Neural progenitor cell (in vitro differentiated cells): Measurements from ENCODE around the gene LAMP1. TPM values are rescaled to one million over a fixed set of nuclear protein-coding genes. Genes with fewer than 3 reads are reported as not detected.
A peak's percentile ranks its signal among the peaks of the same experiment; 100 is the strongest.

Source experiments
- DNase-seq: peaks from one replicate; pipeline ENCODE4 v3.0.0-alpha.2; 2016; ENCODE audit warnings: low spot score
- H2AFZ ChIP-seq: fragments of 200-600 bp; sonication (generic); replicated peaks from 2 replicates; pipeline ENCODE4 v1.6.1; 2016; ENCODE audit warnings: antibody characterized with exemption
- H3F3A ChIP-seq: fragments of 200-600 bp; sonication (generic); 2 replicates; pipeline ENCODE4 v1.6.1; 2016; ENCODE audit warnings: antibody characterized with exemption, low read depth
- H3K27ac ChIP-seq: fragments of 200-600 bp; sonication (generic); 2 replicates; pipeline ENCODE4 v1.5.1; 2016; ENCODE audit warnings: mild to moderate bottlenecking
- H3K27me3 ChIP-seq: fragments of 200-600 bp; sonication (generic); 2 replicates; pipeline ENCODE4 v1.6.1; 2016; ENCODE audit warnings: mild to moderate bottlenecking, moderate library complexity
- H3K36me3 ChIP-seq: fragments of 200-600 bp; sonication (generic); 2 replicates; pipeline ENCODE4 v1.5.1; 2016
- H3K4me1 ChIP-seq: fragments of 200-600 bp; sonication (generic); 2 replicates; pipeline ENCODE4 v1.6.1; 2016; ENCODE audit warnings: mixed run types
- H3K4me2 ChIP-seq: fragments of 200-600 bp; sonication (generic); 2 replicates; pipeline ENCODE4 v1.6.1; 2016
- H3K4me3 ChIP-seq: fragments of 200-600 bp; sonication (generic); 2 replicates; pipeline ENCODE4 v1.5.1; 2016
- H3K79me2 ChIP-seq: fragments of 200-600 bp; sonication (generic); 2 replicates; pipeline ENCODE4 v1.6.1; 2016; ENCODE audit warnings: low read depth
- H3K9ac ChIP-seq: fragments of 200-600 bp; sonication (generic); 2 replicates; pipeline ENCODE4 v1.6.1; 2016
- H3K9me3 ChIP-seq: fragments of 200-600 bp; sonication (generic); 2 replicates; pipeline ENCODE4 v1.5.1; 2016; ENCODE audit warnings: low read depth
- H4K20me1 ChIP-seq: fragments of 200-600 bp; sonication (generic); 2 replicates; pipeline ENCODE4 v1.6.1; 2016; ENCODE audit warnings: low read depth
- H3K27ac Mint-ChIP-seq: 3 replicates; pipeline ENCODE4 v1.8.0; 2021; ENCODE audit warnings: mixed read lengths
- H3K27me3 Mint-ChIP-seq: 2 replicates; pipeline ENCODE4 v1.8.0; 2022; ENCODE audit warnings: low read depth, mild to moderate bottlenecking, inconsistent platforms, moderate library complexity, mixed read lengths; ENCODE audit not compliant: insufficient read depth
- H3K36me3 Mint-ChIP-seq: 3 replicates; pipeline ENCODE4 v1.8.0; 2021; ENCODE audit warnings: mixed read lengths
- H3K4me1 Mint-ChIP-seq: 3 replicates; pipeline ENCODE4 v1.8.0; 2021; ENCODE audit warnings: mixed read lengths
- H3K4me3 Mint-ChIP-seq: 3 replicates; pipeline ENCODE4 v1.8.0; 2021; ENCODE audit warnings: mild to moderate bottlenecking, moderate library complexity, mixed read lengths
- H3K9me3 Mint-ChIP-seq: 3 replicates; pipeline ENCODE4 v1.8.0; 2020; ENCODE audit warnings: mixed read lengths
- EZH2 ChIP-seq: fragments of 200-600 bp; sonication (generic); IDR thresholded peaks from 2 replicates; pipeline ENCODE4 v1.6.1; 2017; ENCODE audit warnings: antibody characterized with exemption, mild to moderate bottlenecking, moderate library complexity
- EZH2phosphoT487 ChIP-seq: fragments of 200-600 bp; sonication (generic); IDR thresholded peaks from 2 replicates; pipeline ENCODE4 v1.6.1; 2017; ENCODE audit warnings: antibody characterized with exemption
- total RNA-seq: library from RNA; depleted of rRNA; stranded (reverse); fragments of >200 nt; gene quantifications from 2 replicates; pipeline ENCODE4 v1.2.3, GENCODE V29; 2015; ENCODE audit warnings: low replicate concordance
- TF ChIP-seq, protein P1 (sequence below): fragments of 200-600 bp; sonication (generic); IDR thresholded peaks from 2 replicates; pipeline ENCODE4 v1.5.1; 2017; ENCODE audit warnings: antibody characterized with exemption, mild to moderate bottlenecking

Gene LAMP1
- total RNA-seq, 1 donor from 2014 or later: 49.7 TPM

DNA sequence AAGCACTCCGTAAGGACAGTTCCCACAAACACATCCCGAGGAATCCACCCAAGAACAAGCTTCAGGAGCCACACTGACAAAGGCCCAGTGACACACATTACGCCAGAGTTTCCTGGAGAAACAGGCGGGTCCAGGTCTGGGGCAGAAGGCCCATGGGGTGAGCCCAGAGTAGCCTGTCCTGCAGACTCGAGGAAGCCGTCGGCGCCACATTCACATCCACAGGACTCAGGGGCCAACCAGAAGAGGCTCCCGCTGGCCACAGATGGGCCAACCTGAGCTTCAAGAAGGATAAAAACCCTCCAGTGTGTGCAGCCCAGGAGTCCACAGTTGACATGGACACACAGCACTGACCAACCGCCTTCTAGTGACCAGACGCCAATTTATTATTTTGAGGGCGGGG is 35.6 kb downstream of the LAMP1 start:
- no peaks in the 10 kb centered on the region for H3K36me3 ChIP-seq
- no peak overlapping the region for H3K27ac ChIP-seq
- H3K9me3 Mint-ChIP-seq: no peaks in the 10 kb centered on the region

DNA sequence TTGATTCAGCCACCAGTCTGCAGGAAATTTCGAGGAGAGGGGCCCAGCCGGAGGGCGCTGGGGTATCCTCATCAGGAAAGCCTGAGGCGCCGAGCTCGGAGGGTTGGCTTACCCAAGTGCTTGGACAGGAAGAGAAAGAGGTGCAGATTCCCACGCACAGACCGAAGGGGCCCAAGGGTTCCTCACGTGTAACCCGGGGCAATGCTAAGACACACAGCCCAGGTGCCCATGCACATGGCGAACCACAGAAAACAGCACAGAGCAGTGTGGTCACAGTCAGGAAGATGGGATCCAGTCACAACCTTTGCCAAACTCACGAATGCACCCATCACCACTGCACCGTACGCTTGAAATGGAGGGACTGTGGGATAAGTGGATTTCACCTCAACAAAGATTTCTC is 36.0 kb downstream of the LAMP1 start:
- Histone ChIP-seq H3K27ac (no peak overlapping the region), H3K36me3 (no peaks in the 10 kb centered on the region), H3F3A (no peaks in the 10 kb centered on the region), H3K27me3 (no peaks in the 10 kb centered on the region), H3K4me2 (no peak overlapping the region), H3K9me3 (no peaks in the 10 kb centered on the region), H2AFZ (no peak overlapping the region), H3K9ac (no peak overlapping the region), H3K79me2 (no peaks in the 10 kb centered on the region), H4K20me1 (no peaks in the 10 kb centered on the region), H3K4me3 (no peak overlapping the region), H3K4me1 (no peaks in the 10 kb centered on the region)
- Mint-ChIP-seq H3K9me3 (no peaks in the 10 kb centered on the region), H3K4me1 (no peaks in the 10 kb centered on the region), H3K4me3 (no peak overlapping the region), H3K27ac (no peak overlapping the region), H3K27me3 (peaks cover 4% of the 10 kb centered on the region), H3K36me3 (no peaks in the 10 kb centered on the region)
- TF ChIP-seq EZH2phosphoT487 (no peak), EZH2 (no peak)
- TF ChIP-seq, protein P1, sequence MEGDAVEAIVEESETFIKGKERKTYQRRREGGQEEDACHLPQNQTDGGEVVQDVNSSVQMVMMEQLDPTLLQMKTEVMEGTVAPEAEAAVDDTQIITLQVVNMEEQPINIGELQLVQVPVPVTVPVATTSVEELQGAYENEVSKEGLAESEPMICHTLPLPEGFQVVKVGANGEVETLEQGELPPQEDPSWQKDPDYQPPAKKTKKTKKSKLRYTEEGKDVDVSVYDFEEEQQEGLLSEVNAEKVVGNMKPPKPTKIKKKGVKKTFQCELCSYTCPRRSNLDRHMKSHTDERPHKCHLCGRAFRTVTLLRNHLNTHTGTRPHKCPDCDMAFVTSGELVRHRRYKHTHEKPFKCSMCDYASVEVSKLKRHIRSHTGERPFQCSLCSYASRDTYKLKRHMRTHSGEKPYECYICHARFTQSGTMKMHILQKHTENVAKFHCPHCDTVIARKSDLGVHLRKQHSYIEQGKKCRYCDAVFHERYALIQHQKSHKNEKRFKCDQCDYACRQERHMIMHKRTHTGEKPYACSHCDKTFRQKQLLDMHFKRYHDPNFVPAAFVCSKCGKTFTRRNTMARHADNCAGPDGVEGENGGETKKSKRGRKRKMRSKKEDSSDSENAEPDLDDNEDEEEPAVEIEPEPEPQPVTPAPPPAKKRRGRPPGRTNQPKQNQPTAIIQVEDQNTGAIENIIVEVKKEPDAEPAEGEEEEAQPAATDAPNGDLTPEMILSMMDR: no peak
- no peak for DNase-seq

More for the DNA sequence above, 35.6 kb downstream of the LAMP1 start:
- Histone ChIP-seq H2AFZ (no peak overlapping the region), H3K9ac (no peak overlapping the region), H3K4me3 (no peak overlapping the region), H3K9me3 (no peaks in the 10 kb centered on the region), H4K20me1 (no peaks in the 10 kb centered on the region), H3K4me1 (no peaks in the 10 kb centered on the region), H3K4me2 (no peak overlapping the region), H3K79me2 (no peaks in the 10 kb centered on the region), H3K27me3 (no peaks in the 10 kb centered on the region), H3F3A (no peaks in the 10 kb centered on the region)
- Mint-ChIP-seq H3K4me3 (no peak overlapping the region), H3K4me1 (no peaks in the 10 kb centered on the region), H3K27ac (peak overlapping the region; percentile 22), H3K36me3 (no peaks in the 10 kb centered on the region), H3K27me3 (peaks cover 4% of the 10 kb centered on the region)
- TF ChIP-seq EZH2 (no peak), EZH2phosphoT487 (no peak)
- TF ChIP-seq, protein P1: no peak
- no peak for DNase-seq

DNA sequence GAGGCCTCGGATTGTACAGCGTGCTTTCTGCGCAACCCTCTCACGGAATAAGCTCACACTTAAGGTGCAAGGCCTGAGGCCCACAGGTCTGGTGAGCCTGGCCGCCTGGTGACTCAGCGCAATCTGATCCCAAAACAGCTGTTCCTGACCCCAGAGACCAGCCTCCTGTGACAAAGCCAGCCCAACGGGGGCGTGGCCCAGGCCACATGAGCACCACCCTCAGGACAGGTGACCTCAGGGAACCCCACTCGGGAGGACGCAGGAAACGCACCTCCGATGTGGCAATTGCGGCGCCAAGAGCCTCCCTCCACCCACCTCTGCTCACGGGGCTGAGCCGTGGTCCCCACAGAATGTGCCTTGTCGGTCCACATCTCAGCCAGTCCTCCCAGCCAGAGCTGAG is 40.5 kb downstream of the LAMP1 start:
- H3F3A ChIP-seq: no peaks in the 10 kb centered on the region
- no peaks in the 10 kb centered on the region for H3K36me3 ChIP-seq
- H3K4me3 ChIP-seq: no peak overlapping the region
- no peaks in the 10 kb centered on the region for H3K79me2 ChIP-seq
- H3K4me2 ChIP-seq: no peak overlapping the region
- DNase-seq: no peak
- TF ChIP-seq EZH2: no peak
- TF ChIP-seq, protein P1: no peak
- no peaks in the 10 kb centered on the region for H4K20me1 ChIP-seq
- Mint-ChIP-seq H3K4me1 (no peaks in the 10 kb centered on the region), H3K9me3 (no peaks in the 10 kb centered on the region), H3K27ac (no peak overlapping the region), H3K4me3 (no peak overlapping the region), H3K36me3 (peaks cover 4% of the 10 kb centered on the region), H3K27me3 (peaks cover 2% of the 10 kb centered on the region)
- no peaks in the 10 kb centered on the region for H3K9me3 ChIP-seq
- H3K9ac ChIP-seq: no peak overlapping the region
- H3K27ac ChIP-seq: no peak overlapping the region
- H3K4me1 ChIP-seq: no peaks in the 10 kb centered on the region
- H3K27me3 ChIP-seq: no peaks in the 10 kb centered on the region
- H2AFZ ChIP-seq: no peak overlapping the region

DNA sequence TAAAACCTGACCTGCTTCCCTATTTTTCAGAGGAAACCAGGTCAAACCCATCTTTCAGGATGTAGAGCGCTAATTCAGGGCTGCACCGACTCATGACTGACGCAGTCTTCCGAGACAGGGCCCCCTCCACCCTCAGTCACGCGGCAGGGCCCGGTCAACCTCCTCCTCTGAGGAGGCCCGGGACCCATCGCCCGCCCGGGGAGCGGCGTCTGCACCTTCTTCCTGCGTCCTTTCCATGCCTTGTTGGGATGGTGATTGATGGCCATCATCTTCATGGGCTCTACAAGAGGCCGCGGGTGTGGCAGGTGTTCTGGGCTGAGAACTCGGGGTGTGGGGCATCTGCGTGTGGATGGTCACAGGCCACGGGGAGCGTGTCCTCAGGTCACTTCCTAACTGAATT is 40.9 kb downstream of the LAMP1 start:
- H4K20me1 ChIP-seq: no peaks in the 10 kb centered on the region
- H3K9me3 ChIP-seq: no peaks in the 10 kb centered on the region
- H3K36me3 Mint-ChIP-seq: peaks cover 7% of the 10 kb centered on the region
- H3K9me3 Mint-ChIP-seq: no peaks in the 10 kb centered on the region
- no peaks in the 10 kb centered on the region for H3K4me1 ChIP-seq
- no peak overlapping the region for H3K4me2 ChIP-seq
- no peak overlapping the region for H3K9ac ChIP-seq
- no peak overlapping the region for H2AFZ ChIP-seq
- H3K27me3 Mint-ChIP-seq: peaks cover 2% of the 10 kb centered on the region
- no peak overlapping the region for H3K27ac ChIP-seq
- no peaks in the 10 kb centered on the region for H3K36me3 ChIP-seq
- H3K79me2 ChIP-seq: no peaks in the 10 kb centered on the region
- H3K4me3 ChIP-seq: no peak overlapping the region
- H3F3A ChIP-seq: no peaks in the 10 kb centered on the region
- H3K4me1 Mint-ChIP-seq: no peaks in the 10 kb centered on the region
- no peak overlapping the region for H3K4me3 Mint-ChIP-seq
- H3K27ac Mint-ChIP-seq: no peak overlapping the region
- no peak for TF ChIP-seq EZH2phosphoT487
- TF ChIP-seq, protein P1: no peak
- no peak for TF ChIP-seq EZH2
- no peaks in the 10 kb centered on the region for H3K27me3 ChIP-seq
- DNase-seq: no peak
